Activated CD8-positive, alpha-beta T cell treated with anti-CD3 and anti-CD28 coated beads, Interleukin-2, amount 10 ng/mL, durations not matched to agents 7 days and 5 days (primary cell): ENCODE data around the gene NKAIN2. TPM values are rescaled to one million over a fixed set of nuclear protein-coding genes. Genes with fewer than 3 reads are reported as not detected.

ENCODE experiments used
- ATAC-seq: fragments of 150-1000 bp; cut with Tn5 transposase; one replicate; pipeline ENCODE4 v1.10.0; 2021; ENCODE audit warnings: moderate library complexity
- CTCF ChIA-PET: fragments of 350-600 bp; sonication (Branson Sonifier 250); formaldehyde crosslinking; loops from one replicate; lab custom pipeline; 2021; ENCODE audit warnings: antibody characterized with exemption; lab: Charles Lee
- POLR2A ChIA-PET: fragments of 350-600 bp; sonication (Branson Sonifier 250); formaldehyde crosslinking; loops from one replicate; lab custom pipeline; 2021; ENCODE audit warnings: antibody characterized with exemption; lab: Charles Lee
- DNase-seq: peaks from one replicate; pipeline ENCODE4 v3.0.0-alpha.2; 2020
- H3K27ac Mint-ChIP-seq: one replicate; pipeline ENCODE4 v1.8.0; 2021; ENCODE audit warnings: mild to moderate bottlenecking, mixed read lengths
- H3K27me3 Mint-ChIP-seq: one replicate; pipeline ENCODE4 v1.8.0; 2021; ENCODE audit warnings: low read depth, mixed read lengths
- H3K36me3 Mint-ChIP-seq: one replicate; pipeline ENCODE4 v1.8.0; 2021; ENCODE audit warnings: low read depth, mixed read lengths
- H3K4me1 Mint-ChIP-seq: one replicate; pipeline ENCODE4 v1.8.0; 2021; ENCODE audit warnings: low read depth, mixed read lengths
- H3K4me3 Mint-ChIP-seq: one replicate; pipeline ENCODE4 v1.8.0; 2021; ENCODE audit warnings: mild to moderate bottlenecking, mixed read lengths
- H3K9me3 Mint-ChIP-seq: one replicate; pipeline ENCODE4 v1.8.0; 2022; ENCODE audit warnings: mixed read lengths; ENCODE audit not compliant: insufficient read depth
- total RNA-seq, 2 experiments: library from RNA; stranded (reverse); gene quantifications; one replicate each; pipeline ENCODE4 v1.2.3, GENCODE V29; 2021

The NKAIN2 gene
- total RNA-seq, 2 experiments from 2014 or later, result not detected

GRCh38 chr6:124055963-124056362 is 252.3 kb downstream of the NKAIN2 start:
- DNase-seq (no peak), ATAC-seq (no peak)
- ChIA-PET POLR2A (no interaction called here), CTCF (no interaction called here)
- no peaks in the 10 kb centered on the region for H3K27me3 Mint-ChIP-seq
- H3K9me3 Mint-ChIP-seq, result no peaks in the 10 kb centered on the region
- no peaks in the 10 kb centered on the region for H3K4me1 Mint-ChIP-seq
- H3K36me3 Mint-ChIP-seq, result no peaks in the 10 kb centered on the region
- no peak overlapping the region for H3K27ac Mint-ChIP-seq
- H3K4me3 Mint-ChIP-seq, result no peak overlapping the region

- CTCF ChIA-PET, result no interaction called here
- no peak overlapping the region for H3K4me3 Mint-ChIP-seq
Observed at GRCh38 chr6:124056407-124057334, 253.0 kb downstream of the NKAIN2 start.

GRCh38 chr6:124057461-124057860 is 253.8 kb downstream of the NKAIN2 start:
- Mint-ChIP-seq H3K27me3 (no peaks in the 10 kb centered on the region), H3K36me3 (no peaks in the 10 kb centered on the region), H3K4me1 (no peaks in the 10 kb centered on the region), H3K4me3 (no peak overlapping the region), H3K9me3 (no peaks in the 10 kb centered on the region), H3K27ac (no peak overlapping the region)
- ChIA-PET POLR2A (no interaction called here), CTCF (no interaction called here)
- DNase-seq (no peak), ATAC-seq (no peak)

More at GRCh38 chr6:124056407-124057334, 253.0 kb downstream of the NKAIN2 start:
- Mint-ChIP-seq H3K27ac (no peak overlapping the region), H3K36me3 (no peaks in the 10 kb centered on the region), H3K4me1 (no peaks in the 10 kb centered on the region), H3K27me3 (no peaks in the 10 kb centered on the region), H3K9me3 (no peaks in the 10 kb centered on the region)
- DNase-seq (no peak), ATAC-seq (no peak)
- POLR2A ChIA-PET, result no interaction called here

- ChIA-PET CTCF (no interaction called here), POLR2A (no interaction called here)
- Mint-ChIP-seq H3K4me3 (no peak overlapping the region), H3K4me1 (no peaks in the 10 kb centered on the region), H3K27me3 (no peaks in the 10 kb centered on the region), H3K27ac (no peak overlapping the region), H3K36me3 (no peaks in the 10 kb centered on the region), H3K9me3 (no peaks in the 10 kb centered on the region)
- DNase-seq (no peak), ATAC-seq (no peak)
Observed at GRCh38 chr6:124064317-124065113, 260.9 kb downstream of the NKAIN2 start.

- DNase-seq (no peak), ATAC-seq (no peak)
- Mint-ChIP-seq H3K27ac (no peak overlapping the region), H3K36me3 (no peaks in the 10 kb centered on the region), H3K9me3 (no peaks in the 10 kb centered on the region), H3K4me3 (no peak overlapping the region), H3K27me3 (no peaks in the 10 kb centered on the region), H3K4me1 (no peaks in the 10 kb centered on the region)
- POLR2A ChIA-PET, result no interaction called here
- CTCF ChIA-PET, result no interaction called here
Observed at GRCh38 chr6:124066269-124066668, 262.6 kb downstream of the NKAIN2 start.

- H3K36me3 Mint-ChIP-seq, result no peaks in the 10 kb centered on the region
- ChIA-PET POLR2A (no interaction called here), CTCF (no interaction called here)
- no peak overlapping the region for H3K27ac Mint-ChIP-seq
- DNase-seq (no peak), ATAC-seq (no peak)
- H3K4me3 Mint-ChIP-seq, result no peak overlapping the region
- no peaks in the 10 kb centered on the region for H3K4me1 Mint-ChIP-seq
- no peaks in the 10 kb centered on the region for H3K27me3 Mint-ChIP-seq
- no peaks in the 10 kb centered on the region for H3K9me3 Mint-ChIP-seq
Observed at GRCh38 chr6:124066946-124067552, 263.4 kb downstream of the NKAIN2 start.

GRCh38 chr6:124069230-124069950 is 265.7 kb downstream of the NKAIN2 start:
- POLR2A ChIA-PET, result no interaction called here
- Mint-ChIP-seq H3K9me3 (no peaks in the 10 kb centered on the region), H3K36me3 (no peaks in the 10 kb centered on the region), H3K27ac (no peak overlapping the region), H3K4me3 (no peak overlapping the region), H3K4me1 (no peaks in the 10 kb centered on the region), H3K27me3 (no peaks in the 10 kb centered on the region)
- CTCF ChIA-PET, result no interaction called here
- ATAC-seq (no peak), DNase-seq (no peak)

- DNase-seq (no peak), ATAC-seq (no peak)
- H3K27ac Mint-ChIP-seq, result no peak overlapping the region
- no peaks in the 10 kb centered on the region for H3K4me1 Mint-ChIP-seq
- H3K9me3 Mint-ChIP-seq, result no peaks in the 10 kb centered on the region
- H3K27me3 Mint-ChIP-seq, result no peaks in the 10 kb centered on the region
- POLR2A ChIA-PET, result no interaction called here
- no peaks in the 10 kb centered on the region for H3K36me3 Mint-ChIP-seq
- CTCF ChIA-PET, result no interaction called here
- no peak overlapping the region for H3K4me3 Mint-ChIP-seq
Observed at GRCh38 chr6:124073021-124073420, 269.4 kb downstream of the NKAIN2 start.

GRCh38 chr6:124073820-124074587 is 270.3 kb downstream of the NKAIN2 start:
- no peak overlapping the region for H3K27ac Mint-ChIP-seq
- CTCF ChIA-PET, result no interaction called here
- DNase-seq (no peak), ATAC-seq (no peak)
- POLR2A ChIA-PET, result no interaction called here
- H3K9me3 Mint-ChIP-seq, result no peaks in the 10 kb centered on the region
- no peaks in the 10 kb centered on the region for H3K4me1 Mint-ChIP-seq
- H3K4me3 Mint-ChIP-seq, result no peak overlapping the region
- H3K27me3 Mint-ChIP-seq, result no peaks in the 10 kb centered on the region
- no peaks in the 10 kb centered on the region for H3K36me3 Mint-ChIP-seq

GRCh38 chr6:124074606-124075005 is 270.9 kb downstream of the NKAIN2 start:
- ATAC-seq (no peak), DNase-seq (no peak)
- Mint-ChIP-seq H3K9me3 (no peaks in the 10 kb centered on the region), H3K27ac (no peak overlapping the region), H3K27me3 (no peaks in the 10 kb centered on the region), H3K36me3 (no peaks in the 10 kb centered on the region), H3K4me1 (no peaks in the 10 kb centered on the region), H3K4me3 (no peak overlapping the region)
- POLR2A ChIA-PET, result no interaction called here
- CTCF ChIA-PET, result no interaction called here
